Bronchial epithelial cell (primary cell): ENCODE measurements around the gene MMS19. TPM values are rescaled to one million over a fixed set of nuclear protein-coding genes. Genes with fewer than 3 reads are reported as not detected.

Source experiments
- DNase-seq: peaks from one replicate; pipeline ENCODE4 v3.0.0-alpha.2; 2010; ENCODE audit warnings: low read depth
- FAIRE-seq: peaks from 2 replicates; lab custom pipeline; 2011; peaks lifted over from hg19 to GRCh38; lab: Jason Lieb, UNC
- H3K27me3 ChIP-seq: 2 replicates; pipeline ENCODE4 v1.5.1; 2011; ENCODE audit warnings: low read length; ENCODE audit not compliant: control insufficient read depth, insufficient read depth
- H3K36me3 ChIP-seq: 2 replicates; pipeline ENCODE4 v1.5.1; 2011; ENCODE audit warnings: low read length; ENCODE audit not compliant: control insufficient read depth, insufficient read depth
- H3K4me3 ChIP-seq: 2 replicates; pipeline ENCODE4 v1.5.1; 2011; ENCODE audit warnings: mild to moderate bottlenecking, low read depth, low read length, control low read depth
- CTCF ChIP-seq: IDR thresholded peaks from 2 replicates; pipeline ENCODE4 v1.5.1; 2011; ENCODE audit warnings: mild to moderate bottlenecking, moderate library complexity, low read length, control low read depth, inconsistent platforms; ENCODE audit not compliant: insufficient read depth, severe bottlenecking
- total RNA-seq: library from RNA; depleted of rRNA; stranded (reverse); fragments of >200 nt; gene quantifications from 2 replicates; pipeline ENCODE4 v1.2.1, GENCODE V29; 2014

MMS19 gene
- total RNA-seq, 1 donor from 2014 or later = 38.2 TPM

GRCh38 chr10:97517778-97518300 lies 19.6 kb upstream of the MMS19 start:
- TF ChIP-seq CTCF = no peak
- no peak for DNase-seq
- H3K27me3 ChIP-seq = no peaks in the 10 kb centered on the region
- no peak overlapping the region for H3K4me3 ChIP-seq
- FAIRE-seq = no peak
- H3K36me3 ChIP-seq = no peaks in the 10 kb centered on the region

- H3K36me3 ChIP-seq = no peaks in the 10 kb centered on the region
- H3K27me3 ChIP-seq = no peaks in the 10 kb centered on the region
- H3K4me3 ChIP-seq = no peak overlapping the region
- DNase-seq (no peak), FAIRE-seq (no peak)
- TF ChIP-seq CTCF = no peak
Measured at GRCh38 chr10:97517096-97517750, 19.0 kb upstream of the MMS19 start.

- FAIRE-seq = no peak
- TF ChIP-seq CTCF = no peak
- Histone ChIP-seq H3K27me3 (no peaks in the 10 kb centered on the region), H3K36me3 (no peaks in the 10 kb centered on the region), H3K4me3 (no peak overlapping the region)
- DNase-seq = no peak
Measured at GRCh38 chr10:97515271-97515978, 17.2 kb upstream of the MMS19 start.

GRCh38 chr10:97514344-97514743 lies 16.1 kb upstream of the MMS19 start:
- FAIRE-seq = no peak
- no peak for DNase-seq
- H3K27me3 ChIP-seq = no peaks in the 10 kb centered on the region
- no peak for TF ChIP-seq CTCF
- H3K36me3 ChIP-seq = no peaks in the 10 kb centered on the region
- H3K4me3 ChIP-seq = no peak overlapping the region

GRCh38 chr10:97512993-97513392 lies 14.8 kb upstream of the MMS19 start:
- Histone ChIP-seq H3K27me3 (no peaks in the 10 kb centered on the region), H3K4me3 (no peak overlapping the region), H3K36me3 (no peaks in the 10 kb centered on the region)
- TF ChIP-seq CTCF = no peak
- DNase-seq = peak; percentile 68
- FAIRE-seq = no peak
